Naive thymus-derived CD8-positive, alpha-beta T cell (primary cell): ENCODE results near the gene PROCA1. TPM values are rescaled to one million over a fixed set of nuclear protein-coding genes. Genes with fewer than 3 reads are reported as not detected.

ENCODE experiments used
- ATAC-seq, 2 donors: fragments of 150-1000 bp; cut with Tn5 transposase in 1 of 2; sonication (Bioruptor Pico), chemical (Tn5 transposase) in 1 of 2; 1 replicate in 1 of 2; 2 replicates in 1 of 2; pipeline ENCODE4 v1.10.0; 2021; ENCODE audit warnings: mild to moderate bottlenecking in 2 of 2, moderate library complexity in 2 of 2
- POLR2A ChIA-PET: fragments of 350-600 bp; sonication (Branson Sonifier 250); formaldehyde crosslinking; loops from one replicate; lab custom pipeline; 2021; ENCODE audit warnings: antibody characterized with exemption; lab: Charles Lee
- DNase-seq, 10 donors: peaks; one replicate each; pipeline versions ENCODE4 v3.0.0 to v3.0.0-alpha.2; 2020 to 2022
- H3K27ac Mint-ChIP-seq, 10 donors: one replicate each; pipeline ENCODE4 v1.8.0; 2020 to 2022; ENCODE audit warnings: mild to moderate bottlenecking in 10 of 10, mixed read lengths in 10 of 10, moderate library complexity in 4 of 10, inconsistent platforms in 1 of 10
- H3K27me3 Mint-ChIP-seq, 5 donors: one replicate each; pipeline ENCODE4 v1.8.0; 2021 to 2022; ENCODE audit warnings: mixed read lengths in 5 of 5
- H3K36me3 Mint-ChIP-seq, 3 donors: one replicate each; pipeline ENCODE4 v1.8.0; 2020 to 2022; ENCODE audit warnings: mixed read lengths in 3 of 3, mild to moderate bottlenecking in 2 of 3, inconsistent platforms in 1 of 3
- H3K4me1 Mint-ChIP-seq, 4 donors: one replicate each; pipeline ENCODE4 v1.8.0; 2021 to 2022; ENCODE audit warnings: mixed read lengths in 4 of 4
- H3K4me3 Mint-ChIP-seq, 10 donors: one replicate each; pipeline ENCODE4 v1.8.0; 2020 to 2022; ENCODE audit warnings: mild to moderate bottlenecking in 10 of 10, mixed read lengths in 10 of 10, moderate library complexity in 6 of 10, inconsistent platforms in 1 of 10
- H3K9me3 Mint-ChIP-seq, 9 donors: one replicate each; pipeline ENCODE4 v1.8.0; 2020 to 2022; ENCODE audit warnings: mixed read lengths in 9 of 9, mild to moderate bottlenecking in 3 of 9, inconsistent platforms in 1 of 9, moderate library complexity in 1 of 9
- polyA plus RNA-seq, 3 donors: library from polyadenylated mRNA; unstranded; fragments of 300-500 nt; fragmentation: Illumina TruSeq; gene quantifications; one replicate each; pipeline ENCODE4 v1.2.3, GENCODE V29; 2021
- total RNA-seq, 8 experiments: library from RNA in 2 of 8; stranded (reverse) in 2 of 8; gene quantifications; one replicate each; pipeline ENCODE4 v1.2.3 and lab custom pipeline; 2021 to 2026

The PROCA1 gene
- total and polyA plus RNA-seq, 5 experiments from 2014 or later = 0.16 to 17.3 (median 2.0) TPM

GRCh38 chr17:28712705-28713415 lies 1.2 kb upstream of the PROCA1 start:
- DNase-seq (no peak), ATAC-seq (no peak)
- H3K27me3 Mint-ChIP-seq = peaks cover 0 to 21% (median 11%) of the 10 kb centered on the region in 5 donors
- peak overlapping the region in 9 of 10 donors; percentile 1 to 97 (median 85) for H3K27ac Mint-ChIP-seq
- peaks cover 3 to 21% (median 16%) of the 10 kb centered on the region in 4 donors for H3K4me1 Mint-ChIP-seq
- peak overlapping the region; percentile 84 to 95 (median 92) for H3K4me3 Mint-ChIP-seq
- H3K9me3 Mint-ChIP-seq = no peaks in the 10 kb centered on the region
- POLR2A ChIA-PET = interaction anchor here (0.6 to 4.7 kb wide), 8 partner anchors 8 to 238 kb away, joined by 5 to 81 read pairs (median 20); partner anchors contain the start of genes BLTP2, NEK8, PHF12 and RPL23A
- H3K36me3 Mint-ChIP-seq = peaks cover 0 to 2% (median 0%) of the 10 kb centered on the region in 3 donors

GRCh38 chr17:28712032-28712704 lies 480 bp upstream of the PROCA1 start:
- POLR2A ChIA-PET = interaction anchor here (0.6 to 4.7 kb wide), 15 partner anchors 9 to 239 kb away, joined by 3 to 81 read pairs (median 6); partner anchors contain the start of genes BLTP2, FAM222B, NEK8 and PHF12
- peak; percentile 32 to 80 (median 45) for DNase-seq
- Mint-ChIP-seq H3K36me3 (peaks cover 0 to 2% (median 0%) of the 10 kb centered on the region in 3 donors), H3K27ac (peak overlapping the region; percentile 85 to 97 (median 94)), H3K4me1 (peaks cover 3 to 20% (median 16%) of the 10 kb centered on the region in 4 donors), H3K4me3 (peak overlapping the region; percentile 84 to 95 (median 92)), H3K27me3 (peaks cover 0 to 21% (median 10%) of the 10 kb centered on the region in 5 donors), H3K9me3 (no peaks in the 10 kb centered on the region)
- ATAC-seq = peak; percentile 37 to 48

DNA sequence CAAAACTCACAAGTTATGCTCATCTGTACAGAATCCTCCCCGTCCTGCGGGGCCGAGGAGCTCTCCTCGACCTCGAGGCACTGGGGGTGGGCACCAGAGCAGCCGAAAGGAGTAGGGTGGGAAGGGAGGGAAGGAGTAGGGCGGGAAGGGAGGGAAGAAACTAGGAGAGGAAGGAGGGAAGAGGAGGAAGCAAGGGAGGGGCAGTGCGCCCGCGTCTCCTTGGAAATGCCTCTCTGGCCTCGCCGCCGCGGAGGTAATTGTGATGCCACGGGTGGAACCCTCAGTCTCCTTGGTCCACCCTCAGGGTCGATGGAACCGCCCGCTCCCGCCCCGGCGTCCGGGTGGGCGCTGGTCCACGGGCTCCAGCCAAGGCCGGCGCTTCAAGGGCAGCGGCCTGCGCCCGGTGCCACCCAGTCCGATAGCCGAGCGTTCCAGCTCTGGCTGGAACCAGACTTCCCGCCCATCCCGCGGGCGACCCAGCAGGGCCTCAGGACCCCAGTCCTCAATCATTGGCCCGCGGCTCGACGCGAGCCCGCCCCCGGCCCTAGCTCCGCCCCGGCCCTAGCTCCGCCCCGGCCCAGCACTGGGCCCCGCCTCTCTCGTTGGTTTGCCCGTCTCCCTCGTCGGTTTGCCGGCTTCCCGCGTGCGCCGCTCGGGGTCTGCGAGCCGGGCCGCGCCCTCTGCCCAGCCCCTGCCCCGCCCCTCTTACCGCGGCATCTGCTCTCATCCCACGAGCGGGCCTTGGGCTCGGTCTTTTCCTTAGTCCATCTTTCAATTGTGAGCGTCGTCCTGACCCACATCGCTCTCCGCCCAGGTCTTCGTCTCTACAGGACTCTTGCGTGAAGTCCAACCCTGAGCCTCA lies 596 bp downstream of the PROCA1 start:
- H3K36me3 Mint-ChIP-seq = peaks cover 0 to 2% (median 0%) of the 10 kb centered on the region in 3 donors
- H3K4me1 Mint-ChIP-seq = peaks cover 3 to 20% (median 15%) of the 10 kb centered on the region in 4 donors
- H3K27me3 Mint-ChIP-seq = peaks cover 0 to 18% (median 10%) of the 10 kb centered on the region in 5 donors
- DNase-seq (peak; percentile 82 to 92 (median 88)), ATAC-seq (peak; percentile 88 to 89)
- H3K27ac Mint-ChIP-seq = peak overlapping the region; percentile 85 to 97 (median 95)
- H3K9me3 Mint-ChIP-seq = no peaks in the 10 kb centered on the region
- H3K4me3 Mint-ChIP-seq = peak overlapping the region; percentile 84 to 95 (median 92)
- POLR2A ChIA-PET = interaction anchor here (0.5 to 4.7 kb wide), 19 partner anchors 9 to 327 kb away, joined by 3 to 81 read pairs (median 4); partner anchors contain the start of genes ALDOC, BLTP2, FAM222B and FLOT2

DNA sequence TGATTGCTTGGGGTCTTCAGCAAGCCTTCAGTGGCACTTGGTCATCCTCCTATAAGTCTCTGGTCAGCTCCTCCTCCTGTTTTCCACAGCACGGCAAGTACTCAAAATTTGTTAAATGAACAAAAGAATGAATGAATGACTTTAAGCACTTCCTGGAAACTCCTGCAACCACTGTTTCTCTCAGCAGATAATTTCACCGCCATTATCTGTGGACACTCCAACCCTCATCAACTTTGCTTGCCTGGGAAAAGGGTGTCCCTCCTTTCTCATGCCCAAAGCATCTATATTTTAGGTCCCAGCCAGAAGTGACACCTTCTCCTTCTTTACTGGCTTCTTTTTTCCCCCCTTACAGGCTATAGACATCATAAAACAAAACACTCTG lies 4.4 kb downstream of the PROCA1 start:
- ATAC-seq (no peak), DNase-seq (no peak)
- POLR2A ChIA-PET = no interaction called here
- no peaks in the 10 kb centered on the region for H3K9me3 Mint-ChIP-seq
- H3K27ac Mint-ChIP-seq = peak overlapping the region in 4 of 10 donors; percentile 20 to 60 (median 22)
- H3K4me3 Mint-ChIP-seq = no peak overlapping the region
- H3K4me1 Mint-ChIP-seq = peaks cover 6 to 15% (median 11%) of the 10 kb centered on the region in 4 donors
- H3K27me3 Mint-ChIP-seq = no peaks in the 10 kb centered on the region
- H3K36me3 Mint-ChIP-seq = peaks cover 0 to 18% (median 0%) of the 10 kb centered on the region in 3 donors

DNA sequence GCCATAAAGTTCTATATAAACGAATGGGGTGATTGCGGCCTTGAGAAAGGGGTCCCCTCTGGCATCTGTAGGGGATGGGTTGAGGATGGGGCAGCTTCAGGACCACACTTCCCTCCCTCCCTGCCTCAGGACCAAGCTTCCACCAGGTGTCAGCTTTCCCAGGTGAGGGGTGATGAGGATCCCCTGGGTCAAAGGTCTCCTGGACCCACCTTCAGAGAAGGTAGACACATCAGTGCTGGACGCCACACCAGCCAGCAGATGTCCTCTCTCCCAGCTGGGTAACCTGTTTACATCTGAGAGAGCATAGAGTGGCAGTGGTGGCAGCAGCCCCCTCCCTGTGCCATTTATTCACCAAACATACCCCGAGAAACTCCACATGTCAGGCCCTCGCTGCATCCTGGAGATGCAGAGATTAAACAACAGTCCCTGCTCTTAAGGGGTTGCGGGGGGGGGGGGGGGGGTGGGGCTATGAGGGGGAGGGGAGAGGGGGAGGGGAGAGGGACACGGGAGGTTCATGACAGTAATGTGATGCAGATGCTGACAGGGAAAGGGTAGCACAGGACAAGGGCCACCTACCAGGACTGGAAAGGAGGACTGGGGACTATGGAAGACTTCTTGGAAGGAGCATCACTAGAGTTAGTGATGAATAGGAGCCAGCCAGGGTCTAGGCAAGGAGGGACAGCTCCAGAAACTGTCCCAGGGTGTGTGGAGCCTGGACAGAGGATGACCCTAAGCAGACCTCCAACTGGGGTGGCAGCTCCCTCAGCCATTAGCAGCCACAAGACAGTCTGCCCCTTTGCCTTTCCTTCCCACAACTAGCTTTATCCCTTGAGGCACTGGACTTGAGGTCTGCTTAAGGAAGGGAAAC lies 5.0 kb downstream of the PROCA1 start:
- no peak for DNase-seq
- H3K9me3 Mint-ChIP-seq = no peaks in the 10 kb centered on the region
- peak overlapping the region in 2 of 10 donors; percentile 20 to 94 for H3K27ac Mint-ChIP-seq
- POLR2A ChIA-PET = no interaction called here
- H3K36me3 Mint-ChIP-seq = peaks cover 0 to 25% (median 0%) of the 10 kb centered on the region in 3 donors
- H3K27me3 Mint-ChIP-seq = no peaks in the 10 kb centered on the region
- no peak overlapping the region for H3K4me3 Mint-ChIP-seq
- peaks cover 5 to 9% (median 7%) of the 10 kb centered on the region in 4 donors for H3K4me1 Mint-ChIP-seq
- ATAC-seq = no peak

DNA sequence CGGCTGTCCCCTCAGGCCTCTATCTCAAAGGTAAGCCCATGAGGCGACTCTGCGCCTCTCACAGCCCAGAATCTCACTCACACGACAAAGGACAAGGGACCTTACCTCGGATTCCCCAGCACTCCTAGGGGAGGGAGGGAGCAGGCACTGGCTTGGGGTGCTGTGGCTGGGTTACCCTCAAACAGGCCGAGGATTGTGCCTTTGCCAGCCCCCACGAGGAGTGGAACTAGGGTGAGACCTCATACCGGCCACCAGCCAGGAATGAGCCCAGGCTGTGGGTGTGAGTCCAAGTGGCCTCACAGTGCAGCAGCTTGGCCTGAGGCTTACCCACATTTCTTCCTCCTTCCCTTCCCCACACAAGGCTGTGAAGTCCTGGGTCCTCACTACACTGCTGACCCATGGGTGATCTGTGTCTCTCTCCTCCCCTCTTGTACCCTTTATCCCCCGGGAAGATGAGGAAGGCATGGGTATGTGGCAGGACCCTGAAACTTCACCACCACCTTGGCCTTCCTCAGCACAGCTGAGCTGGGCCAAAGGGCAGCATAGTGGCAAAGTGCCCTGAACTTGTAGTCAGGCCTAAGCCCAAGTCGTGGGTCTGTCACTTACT lies 5.9 kb downstream of the PROCA1 start:
- H3K27me3 Mint-ChIP-seq = no peaks in the 10 kb centered on the region
- peak overlapping the region in 3 of 10 donors; percentile 28 to 94 (median 58) for H3K27ac Mint-ChIP-seq
- DNase-seq (no peak), ATAC-seq (no peak)
- POLR2A ChIA-PET = no interaction called here
- H3K9me3 Mint-ChIP-seq = no peaks in the 10 kb centered on the region
- peaks cover 0 to 33% (median 0%) of the 10 kb centered on the region in 3 donors for H3K36me3 Mint-ChIP-seq
- H3K4me3 Mint-ChIP-seq = no peak overlapping the region
- peaks cover 4 to 7% (median 6%) of the 10 kb centered on the region in 4 donors for H3K4me1 Mint-ChIP-seq

GRCh38 chr17:28705074-28705659 lies 6.5 kb downstream of the PROCA1 start:
- ATAC-seq = no peak
- no peak for DNase-seq
- Mint-ChIP-seq H3K4me3 (no peak overlapping the region), H3K27me3 (no peaks in the 10 kb centered on the region), H3K27ac (peak overlapping the region in 4 of 10 donors; percentile 40 to 94 (median 51)), H3K9me3 (no peaks in the 10 kb centered on the region), H3K36me3 (peaks cover 0 to 38% (median 0%) of the 10 kb centered on the region in 3 donors), H3K4me1 (peaks cover 0 to 3% (median 1%) of the 10 kb centered on the region in 4 donors)
- POLR2A ChIA-PET = no interaction called here

DNA sequence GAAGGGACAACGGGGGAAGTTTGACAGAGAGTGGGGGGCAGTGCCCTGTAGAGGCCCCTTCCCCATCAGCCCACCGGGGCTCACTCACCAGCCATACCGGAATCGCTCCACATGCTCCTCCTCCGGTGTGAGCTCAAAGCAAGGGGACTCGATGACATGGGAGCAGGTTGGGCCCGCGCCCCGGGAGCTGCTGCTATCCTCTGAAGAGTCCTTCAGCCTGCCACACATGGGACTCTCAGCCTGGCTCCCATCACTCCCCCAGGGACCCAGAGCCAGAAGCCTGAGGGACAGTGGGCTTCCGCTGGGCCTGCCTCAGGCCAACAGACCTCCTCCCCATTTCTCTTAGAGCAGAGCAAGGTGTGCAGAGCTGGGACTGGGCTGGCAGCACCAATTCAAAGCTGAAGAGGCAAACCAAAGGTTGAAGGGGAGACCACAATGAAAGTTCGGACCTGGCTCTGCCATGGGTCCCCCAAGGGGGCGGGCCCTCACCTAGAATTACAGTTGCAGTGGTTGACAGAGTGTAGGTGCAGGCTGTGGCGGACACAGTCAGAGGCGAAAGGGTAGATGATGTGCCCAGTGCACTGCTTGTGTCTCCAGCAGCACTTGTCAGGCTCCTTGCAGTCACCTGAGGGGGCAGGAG lies 7.3 kb downstream of the PROCA1 start:
- Mint-ChIP-seq H3K4me3 (no peak overlapping the region), H3K36me3 (peaks cover 0 to 46% (median 0%) of the 10 kb centered on the region in 3 donors), H3K27ac (peak overlapping the region in 6 of 10 donors; percentile 12 to 83 (median 52)), H3K4me1 (peaks cover 0 to 3% (median 1%) of the 10 kb centered on the region in 4 donors), H3K27me3 (no peaks in the 10 kb centered on the region), H3K9me3 (no peaks in the 10 kb centered on the region)
- ATAC-seq = no peak
- no peak for DNase-seq
- POLR2A ChIA-PET = no interaction called here

GRCh38 chr17:28703552-28704218 lies 8.0 kb downstream of the PROCA1 start:
- no peaks in the 10 kb centered on the region for H3K27me3 Mint-ChIP-seq
- peaks cover 0 to 51% (median 0%) of the 10 kb centered on the region in 3 donors for H3K36me3 Mint-ChIP-seq
- no peaks in the 10 kb centered on the region for H3K9me3 Mint-ChIP-seq
- peaks cover 0 to 3% (median 1%) of the 10 kb centered on the region in 4 donors for H3K4me1 Mint-ChIP-seq
- POLR2A ChIA-PET = interaction anchor here (1.0 kb wide), 1 partner anchor 57 kb away, joined by 3 read pairs; no protein-coding TSS in a partner anchor
- DNase-seq = no peak
- ATAC-seq = no peak
- H3K27ac Mint-ChIP-seq = peak overlapping the region in 8 of 10 donors; percentile 12 to 83 (median 56)
- H3K4me3 Mint-ChIP-seq = peak overlapping the region in 1 of 10 donors; percentile 12

GRCh38 chr17:28702752-28703150 lies 8.9 kb downstream of the PROCA1 start:
- Mint-ChIP-seq H3K9me3 (no peaks in the 10 kb centered on the region), H3K36me3 (peaks cover 0 to 58% (median 0%) of the 10 kb centered on the region in 3 donors), H3K4me3 (no peak overlapping the region), H3K27ac (peak overlapping the region in 3 of 10 donors; percentile 37 to 45 (median 41)), H3K27me3 (no peaks in the 10 kb centered on the region), H3K4me1 (peaks cover 0 to 3% (median under 1%) of the 10 kb centered on the region in 4 donors)
- no peak for DNase-seq
- no peak for ATAC-seq
- POLR2A ChIA-PET = interaction anchor here (1.0 to 1.7 kb wide), 2 partner anchors 9 to 56 kb away, joined by 3 to 8 read pairs; partner anchors contain the start of gene PROCA1
